OCI-M2 (cell line): Measurements from ENCODE around the gene CAPNS1.
"Not testable (repeated sequence)": the region's sequence is repeated elsewhere in the genome, so short reads cannot be mapped to it uniquely, and the experiment has no call there.

ENCODE experiments used
- DNase-seq: peaks from one replicate; lab custom pipeline; 2025; ENCODE audit not compliant: unreplicated experiment; lab: John Stamatoyannopoulos, UW

The CAPNS1 gene

GRCh38 chr19:36113894-36114720 lies 25.8 kb upstream of the CAPNS1 start:
- DNase-seq = no peak

GRCh38 chr19:36114721-36115452 lies 25.0 kb upstream of the CAPNS1 start, which contains the start of gene POLR2I:
TSS of gene POLR2I (minus strand) at chr19:36114875. CDS start at chr19:36114856, 19 bp downstream.
- peak; percentile 99 for DNase-seq

- DNase-seq = no peak
Measured at GRCh38 chr19:36115453-36116343, 24.2 kb upstream of the CAPNS1 start, which contains the start of gene TBCB. TSS of gene TBCB (plus strand) at chr19:36115468. CDS start at chr19:36115561, 93 bp downstream.

GRCh38 chr19:36116344-36116637 lies 23.6 kb upstream of the CAPNS1 start:
- no peak for DNase-seq

- no peak for DNase-seq
Measured at GRCh38 chr19:36120092-36120983, 19.5 kb upstream of the CAPNS1 start.

GRCh38 chr19:36120984-36121358 lies 18.9 kb upstream of the CAPNS1 start:
- no peak for DNase-seq

GRCh38 chr19:36121486-36122124 lies 18.3 kb upstream of the CAPNS1 start:
- no peak for DNase-seq

- no peak for DNase-seq
Measured at GRCh38 chr19:36125557-36125956, 14.3 kb upstream of the CAPNS1 start.

GRCh38 chr19:36128392-36128736 lies 11.5 kb upstream of the CAPNS1 start:
- DNase-seq = no peak

GRCh38 chr19:36131221-36131620 lies 8.6 kb upstream of the CAPNS1 start:
- not testable (repeated sequence) for DNase-seq

- not testable (repeated sequence) for DNase-seq
Measured at GRCh38 chr19:36134867-36135266, 5.0 kb upstream of the CAPNS1 start.

- DNase-seq = no peak
Measured at GRCh38 chr19:36136964-36137686, 2.7 kb upstream of the CAPNS1 start.

- no peak for DNase-seq
Measured at GRCh38 chr19:36139120-36139472, 770 bp upstream of the CAPNS1 start.

GRCh38 chr19:36140304-36141038 lies 605 bp downstream of the CAPNS1 start:
- peak; percentile 92 for DNase-seq

GRCh38 chr19:36141039-36141927 lies 1.4 kb downstream of the CAPNS1 start:
- DNase-seq = peak; percentile 90

GRCh38 chr19:36142046-36142445 lies 2.2 kb downstream of the CAPNS1 start:
- DNase-seq = no peak

GRCh38 chr19:36142496-36142895 lies 2.6 kb downstream of the CAPNS1 start:
- no peak for DNase-seq

GRCh38 chr19:36144624-36145023 lies 4.8 kb downstream of the CAPNS1 start:
- DNase-seq = no peak
